Activated CD8-positive, alpha-beta T cell treated with anti-CD3 and anti-CD28 coated beads, Interleukin-2, amount 10 ng/mL, durations not matched to agents 7 days and 5 days (primary cell): Measurements from ENCODE around the gene POLG. TPM values are rescaled to one million over a fixed set of nuclear protein-coding genes. Genes with fewer than 3 reads are reported as not detected.
"Not testable (repeated sequence)": the region's sequence is repeated elsewhere in the genome, so short reads cannot be mapped to it uniquely, and the experiment has no call there.

Source experiments
- ATAC-seq: fragments of 150-1000 bp; cut with Tn5 transposase; one replicate; pipeline ENCODE4 v1.10.0; 2021; ENCODE audit warnings: moderate library complexity
- CTCF ChIA-PET: fragments of 350-600 bp; sonication (Branson Sonifier 250); formaldehyde crosslinking; loops from one replicate; lab custom pipeline; 2021; ENCODE audit warnings: antibody characterized with exemption; lab: Charles Lee
- POLR2A ChIA-PET: fragments of 350-600 bp; sonication (Branson Sonifier 250); formaldehyde crosslinking; loops from one replicate; lab custom pipeline; 2021; ENCODE audit warnings: antibody characterized with exemption; lab: Charles Lee
- DNase-seq: peaks from one replicate; pipeline ENCODE4 v3.0.0-alpha.2; 2020
- H3K27ac Mint-ChIP-seq: one replicate; pipeline ENCODE4 v1.8.0; 2021; ENCODE audit warnings: mild to moderate bottlenecking, mixed read lengths
- H3K27me3 Mint-ChIP-seq: one replicate; pipeline ENCODE4 v1.8.0; 2021; ENCODE audit warnings: low read depth, mixed read lengths
- H3K36me3 Mint-ChIP-seq: one replicate; pipeline ENCODE4 v1.8.0; 2021; ENCODE audit warnings: low read depth, mixed read lengths
- H3K4me1 Mint-ChIP-seq: one replicate; pipeline ENCODE4 v1.8.0; 2021; ENCODE audit warnings: low read depth, mixed read lengths
- H3K4me3 Mint-ChIP-seq: one replicate; pipeline ENCODE4 v1.8.0; 2021; ENCODE audit warnings: mild to moderate bottlenecking, mixed read lengths
- H3K9me3 Mint-ChIP-seq: one replicate; pipeline ENCODE4 v1.8.0; 2022; ENCODE audit warnings: mixed read lengths; ENCODE audit not compliant: insufficient read depth
- microRNA-seq: library from miRNA; unstranded; fragments of <30 nt; microRNA quantifications from one replicate; pipeline ENCODE4 v1.2.0, GENCODE V29; 2022
- total RNA-seq, 2 experiments: library from RNA; stranded (reverse); gene quantifications; one replicate each; pipeline ENCODE4 v1.2.3, GENCODE V29; 2021

POLG gene
- total RNA-seq, 2 experiments from 2014 or later = 121 to 128 TPM

- POLR2A ChIA-PET = no interaction called here
- H3K4me1 Mint-ChIP-seq = peaks cover 34% of the 10 kb centered on the region
- no peaks in the 10 kb centered on the region for H3K9me3 Mint-ChIP-seq
- ATAC-seq (no peak), DNase-seq (no peak)
- CTCF ChIA-PET = interaction anchor here (1.1 to 3.9 kb wide), 4 partner anchors 10 to 123 kb away, joined by 3 to 22 read pairs (median 6); no protein-coding TSS in a partner anchor
- no peak overlapping the region for H3K4me3 Mint-ChIP-seq
- no peaks in the 10 kb centered on the region for H3K27me3 Mint-ChIP-seq
- no peak overlapping the region for H3K27ac Mint-ChIP-seq
- peaks cover 77% of the 10 kb centered on the region for H3K36me3 Mint-ChIP-seq
Observed at GRCh38 chr15:89301304-89302089, 33.1 kb downstream of the POLG start.

- ChIA-PET POLR2A (interaction anchor here (0.8 kb wide), 1 partner anchor 56 kb away, joined by 3 read pairs; no protein-coding TSS in a partner anchor), CTCF (interaction anchor here (0.7 to 3.9 kb wide), 5 partner anchors 9 to 93 kb away, joined by 3 to 22 read pairs (median 3); no protein-coding TSS in a partner anchor)
- Mint-ChIP-seq H3K27ac (peak overlapping the region; percentile 17), H3K9me3 (no peaks in the 10 kb centered on the region), H3K27me3 (no peaks in the 10 kb centered on the region), H3K36me3 (peaks cover 71% of the 10 kb centered on the region), H3K4me3 (no peak overlapping the region), H3K4me1 (peaks cover 34% of the 10 kb centered on the region)
- ATAC-seq = no peak
- DNase-seq = no peak
Observed at GRCh38 chr15:89299896-89300295, 34.7 kb downstream of the POLG start.

- H3K4me1 Mint-ChIP-seq = peaks cover 4% of the 10 kb centered on the region
- no peak overlapping the region for H3K4me3 Mint-ChIP-seq
- no peaks in the 10 kb centered on the region for H3K27me3 Mint-ChIP-seq
- no peaks in the 10 kb centered on the region for H3K9me3 Mint-ChIP-seq
- ChIA-PET POLR2A (no interaction called here), CTCF (no interaction called here)
- no peak for DNase-seq
- peaks cover 69% of the 10 kb centered on the region for H3K36me3 Mint-ChIP-seq
- no peak for ATAC-seq
- H3K27ac Mint-ChIP-seq = no peak overlapping the region
Observed at GRCh38 chr15:89293012-89293411, 41.6 kb downstream of the POLG start.

GRCh38 chr15:89291934-89292438 is 42.6 kb downstream of the POLG start:
- peaks cover 67% of the 10 kb centered on the region for H3K36me3 Mint-ChIP-seq
- CTCF ChIA-PET = no interaction called here
- ATAC-seq = no peak
- no peaks in the 10 kb centered on the region for H3K9me3 Mint-ChIP-seq
- POLR2A ChIA-PET = no interaction called here
- DNase-seq = no peak
- no peak overlapping the region for H3K27ac Mint-ChIP-seq
- no peak overlapping the region for H3K4me3 Mint-ChIP-seq
- no peaks in the 10 kb centered on the region for H3K27me3 Mint-ChIP-seq
- H3K4me1 Mint-ChIP-seq = no peaks in the 10 kb centered on the region

- ChIA-PET CTCF (interaction anchor here (3.2 kb wide), 1 partner anchor 76 kb away, joined by 16 read pairs; no protein-coding TSS in a partner anchor), POLR2A (no interaction called here)
- no peak for DNase-seq
- no peak overlapping the region for H3K4me3 Mint-ChIP-seq
- H3K9me3 Mint-ChIP-seq = no peaks in the 10 kb centered on the region
- H3K27me3 Mint-ChIP-seq = no peaks in the 10 kb centered on the region
- no peak overlapping the region for H3K27ac Mint-ChIP-seq
- ATAC-seq = no peak
- peaks cover 62% of the 10 kb centered on the region for H3K36me3 Mint-ChIP-seq
- no peaks in the 10 kb centered on the region for H3K4me1 Mint-ChIP-seq
Observed at GRCh38 chr15:89283201-89283600, 51.4 kb downstream of the POLG start.

GRCh38 chr15:89282631-89283030 is 52.0 kb downstream of the POLG start:
- no peak for DNase-seq
- H3K36me3 Mint-ChIP-seq = peaks cover 64% of the 10 kb centered on the region
- H3K4me3 Mint-ChIP-seq = no peak overlapping the region
- ATAC-seq = no peak
- H3K9me3 Mint-ChIP-seq = no peaks in the 10 kb centered on the region
- POLR2A ChIA-PET = no interaction called here
- no peaks in the 10 kb centered on the region for H3K4me1 Mint-ChIP-seq
- H3K27ac Mint-ChIP-seq = no peak overlapping the region
- CTCF ChIA-PET = interaction anchor here (3.2 kb wide), 1 partner anchor 76 kb away, joined by 16 read pairs; no protein-coding TSS in a partner anchor
- H3K27me3 Mint-ChIP-seq = no peaks in the 10 kb centered on the region

GRCh38 chr15:89278307-89278706 is 56.3 kb downstream of the POLG start:
- no peaks in the 10 kb centered on the region for H3K27me3 Mint-ChIP-seq
- H3K36me3 Mint-ChIP-seq = peaks cover 58% of the 10 kb centered on the region
- ATAC-seq = no peak
- no peak overlapping the region for H3K27ac Mint-ChIP-seq
- H3K4me1 Mint-ChIP-seq = no peaks in the 10 kb centered on the region
- ChIA-PET POLR2A (no interaction called here), CTCF (no interaction called here)
- no peak for DNase-seq
- no peak overlapping the region for H3K4me3 Mint-ChIP-seq
- no peaks in the 10 kb centered on the region for H3K9me3 Mint-ChIP-seq

- not testable (repeated sequence) for H3K27ac Mint-ChIP-seq, ATAC-seq, H3K4me3 Mint-ChIP-seq, DNase-seq, H3K4me1 Mint-ChIP-seq, H3K27me3 Mint-ChIP-seq, H3K9me3 Mint-ChIP-seq
- CTCF ChIA-PET = interaction anchor here (1.1 to 2.7 kb wide), 4 partner anchors 8 to 81 kb away, joined by 3 to 17 read pairs (median 6); no protein-coding TSS in a partner anchor
- peaks cover 54% of the 10 kb centered on the region for H3K36me3 Mint-ChIP-seq
- POLR2A ChIA-PET = interaction anchor here (1.0 kb wide), 1 partner anchor 33 kb away, joined by 3 read pairs; the partner anchor contains the start of gene FANCI
Observed at GRCh38 chr15:89277281-89277680, 57.3 kb downstream of the POLG start.

Small RNA genes lying within 50 kb of the gene (microRNA-seq; reads per million reads assigned to microRNA genes)
- gene MIR6766 (not detected), gene MIR9-3 (not detected)

Other genes starting within 250 kb of the POLG start
- gene ABHD2, start 246.4 kb downstream of the POLG start, total RNA-seq = 10 to 100 TPM; 71.3 to 71.9 TPM
- not detected for gene RLBP1, start 113.2 kb downstream of the POLG start, total RNA-seq
- 100 to 1,000 TPM; 203 to 213 TPM for gene FANCI, start 90.8 kb downstream of the POLG start, total RNA-seq
- not detected for gene RHCG, start 161.8 kb upstream of the POLG start, total RNA-seq
- 10 to 100 TPM; 36.5 to 36.9 TPM for gene TICRR, start 240.6 kb upstream of the POLG start, total RNA-seq